ENCODE results near the gene NCS1.

- TF ChIP-seq, protein P1, sequence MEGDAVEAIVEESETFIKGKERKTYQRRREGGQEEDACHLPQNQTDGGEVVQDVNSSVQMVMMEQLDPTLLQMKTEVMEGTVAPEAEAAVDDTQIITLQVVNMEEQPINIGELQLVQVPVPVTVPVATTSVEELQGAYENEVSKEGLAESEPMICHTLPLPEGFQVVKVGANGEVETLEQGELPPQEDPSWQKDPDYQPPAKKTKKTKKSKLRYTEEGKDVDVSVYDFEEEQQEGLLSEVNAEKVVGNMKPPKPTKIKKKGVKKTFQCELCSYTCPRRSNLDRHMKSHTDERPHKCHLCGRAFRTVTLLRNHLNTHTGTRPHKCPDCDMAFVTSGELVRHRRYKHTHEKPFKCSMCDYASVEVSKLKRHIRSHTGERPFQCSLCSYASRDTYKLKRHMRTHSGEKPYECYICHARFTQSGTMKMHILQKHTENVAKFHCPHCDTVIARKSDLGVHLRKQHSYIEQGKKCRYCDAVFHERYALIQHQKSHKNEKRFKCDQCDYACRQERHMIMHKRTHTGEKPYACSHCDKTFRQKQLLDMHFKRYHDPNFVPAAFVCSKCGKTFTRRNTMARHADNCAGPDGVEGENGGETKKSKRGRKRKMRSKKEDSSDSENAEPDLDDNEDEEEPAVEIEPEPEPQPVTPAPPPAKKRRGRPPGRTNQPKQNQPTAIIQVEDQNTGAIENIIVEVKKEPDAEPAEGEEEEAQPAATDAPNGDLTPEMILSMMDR (conservative IDR thresholded peaks at IDR 0.05; ENCODE audit: low read depth, low read length), result no peak
- TF ChIP-seq EZH2 (IDR thresholded peaks at IDR 0.05; ENCODE audit: borderline replicate concordance, low read depth, low read length, poor library complexity, severe bottlenecking), result no peak
These were observed 5.8 kb upstream of the NCS1 start for GRCh38 chr9:130166399-130166798.
